ENCODE data around the gene C12orf42. TPM values are rescaled to one million over a fixed set of nuclear protein-coding genes. Genes with fewer than 3 reads are reported as not detected.

C12orf42 gene
- total RNA-seq, 1 experiment from 2014 or later: not detected

DNA sequence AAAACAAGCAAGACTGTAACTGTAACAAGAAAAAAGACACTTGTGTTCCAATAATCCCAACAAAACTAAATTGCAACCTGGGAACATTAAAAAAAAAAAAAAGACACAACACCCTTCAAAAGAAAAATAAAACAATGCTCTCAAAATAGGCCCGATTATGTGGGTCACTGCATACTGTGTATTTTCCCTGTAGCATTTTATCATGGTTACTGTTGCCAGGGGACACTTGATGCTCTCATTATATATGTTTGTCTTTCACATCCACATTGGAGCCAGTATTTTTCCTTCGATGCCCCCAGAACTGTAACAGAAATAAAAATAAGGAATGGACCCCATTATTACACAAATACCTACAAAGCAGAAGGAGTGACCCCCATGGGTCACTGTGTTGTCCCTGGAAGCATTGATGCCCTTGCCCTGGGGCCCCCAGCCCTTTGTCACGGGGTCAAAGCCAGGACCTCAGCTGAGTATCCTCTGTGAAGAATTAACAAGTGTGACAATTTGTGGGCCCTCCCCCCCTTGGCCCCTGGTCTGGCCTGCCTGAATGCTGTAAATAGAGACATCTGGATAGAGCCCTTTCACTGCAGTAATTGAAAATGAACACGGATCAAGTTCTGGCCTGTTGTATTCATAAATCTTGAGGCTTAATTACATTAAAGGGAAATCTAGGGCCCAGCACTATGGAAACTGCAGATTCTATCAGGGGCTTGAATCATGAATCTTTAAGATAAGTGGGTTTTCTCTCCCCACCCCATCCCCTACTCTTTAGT is 72.8 kb downstream of the C12orf42 start:
- Histone ChIP-seq H3K4me1 (ENCODE audit: control insufficient read depth in 1 of 2, insufficient read depth in 2 of 2, low read length in 2 of 2) (no peaks in the 10 kb centered on the region), H2AFZ (ENCODE audit: low read depth, low read length, poor library complexity, severe bottlenecking) (no peak overlapping the region), H3K4me3 (replicated peaks in 1 of 2; ENCODE audit: low read depth in 1 of 2, low read length in 2 of 2) (no peak overlapping the region), H3K36me3 (ENCODE audit: control insufficient read depth in 1 of 2, insufficient read depth in 2 of 2, low read length in 2 of 2) (no peaks in the 10 kb centered on the region), H3K9me2 (ENCODE audit: insufficient read depth) (no peaks in the 10 kb centered on the region), H3K9ac (ENCODE audit: low read length) (no peak overlapping the region), H3K4me2 (ENCODE audit: low read length) (no peak overlapping the region), H3K27me3 (ENCODE audit: insufficient read depth, low read length) (peaks cover 4% of the 10 kb centered on the region; the same call in 1 of the 2 replicates), H4K20me1 (ENCODE audit: insufficient read depth) (no peaks in the 10 kb centered on the region), H3K27ac (ENCODE audit: low read depth, low read length) (no peak overlapping the region), H3K79me2 (ENCODE audit: insufficient read depth, low read length) (no peaks in the 10 kb centered on the region), H3K9me3 (ENCODE audit: control insufficient read depth in 1 of 2, insufficient read depth in 1 of 2, low read depth in 1 of 2, low read length in 2 of 2) (no peaks in the 10 kb centered on the region)
- DNase-seq (ENCODE audit: low read depth, low spot score) (no peak), ATAC-seq (no peak)
- RAD21 ChIA-PET (ENCODE audit: low non-redundant PET in 1 of 2, low total read pairs in 2 of 2, uncharacterized antibody in 2 of 2, unreplicated experiment in 2 of 2): no interaction called here
- no TSS peak for BruUV-seq (replicated peaks)
- TF ChIP-seq, protein P1, sequence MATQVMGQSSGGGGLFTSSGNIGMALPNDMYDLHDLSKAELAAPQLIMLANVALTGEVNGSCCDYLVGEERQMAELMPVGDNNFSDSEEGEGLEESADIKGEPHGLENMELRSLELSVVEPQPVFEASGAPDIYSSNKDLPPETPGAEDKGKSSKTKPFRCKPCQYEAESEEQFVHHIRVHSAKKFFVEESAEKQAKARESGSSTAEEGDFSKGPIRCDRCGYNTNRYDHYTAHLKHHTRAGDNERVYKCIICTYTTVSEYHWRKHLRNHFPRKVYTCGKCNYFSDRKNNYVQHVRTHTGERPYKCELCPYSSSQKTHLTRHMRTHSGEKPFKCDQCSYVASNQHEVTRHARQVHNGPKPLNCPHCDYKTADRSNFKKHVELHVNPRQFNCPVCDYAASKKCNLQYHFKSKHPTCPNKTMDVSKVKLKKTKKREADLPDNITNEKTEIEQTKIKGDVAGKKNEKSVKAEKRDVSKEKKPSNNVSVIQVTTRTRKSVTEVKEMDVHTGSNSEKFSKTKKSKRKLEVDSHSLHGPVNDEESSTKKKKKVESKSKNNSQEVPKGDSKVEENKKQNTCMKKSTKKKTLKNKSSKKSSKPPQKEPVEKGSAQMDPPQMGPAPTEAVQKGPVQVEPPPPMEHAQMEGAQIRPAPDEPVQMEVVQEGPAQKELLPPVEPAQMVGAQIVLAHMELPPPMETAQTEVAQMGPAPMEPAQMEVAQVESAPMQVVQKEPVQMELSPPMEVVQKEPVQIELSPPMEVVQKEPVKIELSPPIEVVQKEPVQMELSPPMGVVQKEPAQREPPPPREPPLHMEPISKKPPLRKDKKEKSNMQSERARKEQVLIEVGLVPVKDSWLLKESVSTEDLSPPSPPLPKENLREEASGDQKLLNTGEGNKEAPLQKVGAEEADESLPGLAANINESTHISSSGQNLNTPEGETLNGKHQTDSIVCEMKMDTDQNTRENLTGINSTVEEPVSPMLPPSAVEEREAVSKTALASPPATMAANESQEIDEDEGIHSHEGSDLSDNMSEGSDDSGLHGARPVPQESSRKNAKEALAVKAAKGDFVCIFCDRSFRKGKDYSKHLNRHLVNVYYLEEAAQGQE (IDR thresholded peaks at IDR 0.05; ENCODE audit: low read depth): no peak
- TF ChIP-seq ZNF274 (IDR thresholded peaks at IDR 0.05; ENCODE audit: low read depth, low read length): no peak
- no peak for TF ChIP-seq EZH2phosphoT487 (IDR thresholded peaks at IDR 0.05; ENCODE audit: borderline replicate concordance)
- TF ChIP-seq, protein P2, sequence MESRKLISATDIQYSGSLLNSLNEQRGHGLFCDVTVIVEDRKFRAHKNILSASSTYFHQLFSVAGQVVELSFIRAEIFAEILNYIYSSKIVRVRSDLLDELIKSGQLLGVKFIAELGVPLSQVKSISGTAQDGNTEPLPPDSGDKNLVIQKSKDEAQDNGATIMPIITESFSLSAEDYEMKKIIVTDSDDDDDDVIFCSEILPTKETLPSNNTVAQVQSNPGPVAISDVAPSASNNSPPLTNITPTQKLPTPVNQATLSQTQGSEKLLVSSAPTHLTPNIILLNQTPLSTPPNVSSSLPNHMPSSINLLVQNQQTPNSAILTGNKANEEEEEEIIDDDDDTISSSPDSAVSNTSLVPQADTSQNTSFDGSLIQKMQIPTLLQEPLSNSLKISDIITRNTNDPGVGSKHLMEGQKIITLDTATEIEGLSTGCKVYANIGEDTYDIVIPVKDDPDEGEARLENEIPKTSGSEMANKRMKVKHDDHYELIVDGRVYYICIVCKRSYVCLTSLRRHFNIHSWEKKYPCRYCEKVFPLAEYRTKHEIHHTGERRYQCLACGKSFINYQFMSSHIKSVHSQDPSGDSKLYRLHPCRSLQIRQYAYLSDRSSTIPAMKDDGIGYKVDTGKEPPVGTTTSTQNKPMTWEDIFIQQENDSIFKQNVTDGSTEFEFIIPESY (IDR thresholded peaks at IDR 0.05; ENCODE audit: extremely low read depth, insufficient replicate concordance, low read length): no peak
- TF ChIP-seq, protein P3, sequence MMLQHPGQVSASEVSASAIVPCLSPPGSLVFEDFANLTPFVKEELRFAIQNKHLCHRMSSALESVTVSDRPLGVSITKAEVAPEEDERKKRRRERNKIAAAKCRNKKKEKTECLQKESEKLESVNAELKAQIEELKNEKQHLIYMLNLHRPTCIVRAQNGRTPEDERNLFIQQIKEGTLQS (IDR thresholded peaks at IDR 0.05): no peak
- no peak for TF ChIP-seq SP1 (IDR thresholded peaks at IDR 0.05; ENCODE audit: low read depth)
- no peak for TF ChIP-seq POLR2AphosphoS5 (IDR thresholded peaks at IDR 0.05; ENCODE audit: low read depth, low read length)
- no peak for TF ChIP-seq CBX3 (IDR thresholded peaks at IDR 0.05; ENCODE audit: low read depth)
- TF ChIP-seq CEBPB (IDR thresholded peaks at IDR 0.05; ENCODE audit: low read depth): no peak
- TF ChIP-seq FOSL1 (IDR thresholded peaks at IDR 0.05; ENCODE audit: low read depth): no peak
- TF ChIP-seq RAD21 (IDR thresholded peaks at IDR 0.05; ENCODE audit: low read depth): no peak
- CTCF ChIA-PET: no interaction called here
- POLR2A ChIA-PET: no interaction called here
- intact Hi-C loops (cut with micrococcal nuclease): no loop called here

Measured in HCT116 (cell line).